ENCODE measurements around the gene LRRC32.

GRCh38 chr11:76698321-76699043 is 27.9 kb upstream of the LRRC32 start:
- no peak for TF ChIP-seq CTCF (IDR thresholded peaks at IDR 0.05; ENCODE audit: poor library complexity, severe bottlenecking)
- TF ChIP-seq SMC3 (conservative IDR thresholded peaks at IDR 0.05; ENCODE audit: poor library complexity): no peak
- no peak for TF ChIP-seq POLR2AphosphoS5 (IDR thresholded peaks at IDR 0.05)
- no peak for TF ChIP-seq RAD21 (conservative IDR thresholded peaks at IDR 0.05)

Data from neural cell (in vitro differentiated cells).